ENCODE results near the gene MPIG6B. TPM values are rescaled to one million over a fixed set of nuclear protein-coding genes. Genes with fewer than 3 reads are reported as not detected.
A peak's percentile ranks its signal among the peaks of the same experiment; 100 is the strongest.

MPIG6B gene
- total and polyA plus RNA-seq, 4 donors = 0.84 to 0.96 TPM; not detected in 2

DNA sequence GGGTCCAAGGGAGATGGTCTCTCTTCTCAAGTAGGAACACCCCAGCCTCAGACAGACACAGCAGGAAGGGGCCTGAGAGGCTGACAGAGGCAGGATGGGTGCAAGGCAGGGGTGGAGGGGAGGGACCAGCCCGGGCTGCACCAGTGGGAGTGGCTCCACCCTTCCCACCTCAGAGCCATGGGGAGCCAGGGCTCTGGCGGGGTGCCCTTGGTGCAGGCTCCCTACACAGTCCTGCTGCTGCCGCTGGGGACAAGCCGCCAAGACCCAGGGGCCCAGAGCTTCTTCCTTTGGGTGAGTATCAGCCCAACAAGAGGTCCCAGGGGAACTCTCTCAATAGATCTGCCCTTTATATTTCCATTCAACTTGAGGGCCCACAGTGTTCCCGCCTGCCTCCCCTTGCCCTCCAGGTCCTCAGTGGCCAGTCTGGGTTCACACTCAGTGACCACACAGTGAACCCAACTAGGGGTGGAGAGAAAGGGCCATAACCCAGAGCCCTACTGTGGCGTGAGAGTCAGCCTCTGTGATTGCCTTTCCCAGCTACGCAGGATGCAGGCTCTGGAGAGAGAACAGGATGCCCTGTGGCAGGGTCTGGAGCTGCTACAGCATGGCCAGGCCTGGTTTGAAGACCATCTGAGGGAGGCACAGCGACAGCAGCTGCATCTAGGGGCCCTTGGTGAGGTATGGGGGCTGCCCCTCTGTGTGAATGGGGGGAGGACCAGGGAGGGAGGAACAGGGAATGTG, 39.9 kb downstream of the MPIG6B start:
- H3K9me3 ChIP-seq (ENCODE audit: control insufficient read depth, low read length) = no peaks in the 10 kb centered on the region
- H3K36me3 ChIP-seq (ENCODE audit: control insufficient read depth in 1 of 2, insufficient read depth in 2 of 2, low read length in 1 of 2) = no peaks in the 10 kb centered on the region
- H3K27me3 ChIP-seq (ENCODE audit: control insufficient read depth in 1 of 2, insufficient read depth in 2 of 2, low read length in 1 of 2) = no peaks in the 10 kb centered on the region
- no peaks in the 10 kb centered on the region for H3K4me1 ChIP-seq (ENCODE audit: control insufficient read depth in 1 of 2, insufficient read depth in 2 of 2, low read length in 2 of 2)
- no peak overlapping the region for H3K27ac ChIP-seq (ENCODE audit: low read depth in 1 of 2, low read length in 2 of 2)
- no peak overlapping the region for H3K4me3 ChIP-seq (ENCODE audit: low read length in 2 of 2)
- WGBS, 2 donors = 85 to 86% methylated on average over 8 of the region's 8 CpGs
- DNase-seq (no peak), ATAC-seq (ENCODE audit: low FRiP score) (no peak)
- intact Hi-C loops (cut with DNase I) = no loop called here

DNA sequence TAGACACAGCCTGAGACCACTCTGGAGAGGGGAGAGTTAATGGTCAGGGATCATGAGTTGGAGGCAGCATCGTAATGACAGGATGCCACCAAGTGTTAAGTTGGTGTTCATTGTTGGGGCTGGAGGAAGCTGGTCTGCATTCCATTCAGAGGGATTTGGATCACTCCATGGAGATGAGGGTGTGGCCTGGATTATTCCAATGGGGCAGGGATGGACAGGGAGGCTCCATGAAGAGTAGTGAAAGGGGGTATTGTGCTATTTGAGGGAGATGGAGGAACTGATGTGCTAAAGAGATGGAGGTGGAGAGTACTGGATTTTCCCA, 40.4 kb downstream of the MPIG6B start:
- no peaks in the 10 kb centered on the region for H3K27me3 ChIP-seq (ENCODE audit: control insufficient read depth in 1 of 2, insufficient read depth in 2 of 2, low read length in 1 of 2)
- no peak overlapping the region for H3K27ac ChIP-seq (ENCODE audit: low read depth in 1 of 2, low read length in 2 of 2)
- WGBS, 2 donors = 29 to 42% methylated on average over 1 of the region's 1 CpG
- intact Hi-C loops (cut with DNase I) = no loop called here
- no peaks in the 10 kb centered on the region for H3K36me3 ChIP-seq (ENCODE audit: control insufficient read depth in 1 of 2, insufficient read depth in 2 of 2, low read length in 1 of 2)
- DNase-seq (no peak), ATAC-seq (ENCODE audit: low FRiP score) (no peak)
- H3K4me3 ChIP-seq (ENCODE audit: low read length in 2 of 2) = no peak overlapping the region
- H3K4me1 ChIP-seq (ENCODE audit: control insufficient read depth in 1 of 2, insufficient read depth in 2 of 2, low read length in 2 of 2) = no peaks in the 10 kb centered on the region
- no peaks in the 10 kb centered on the region for H3K9me3 ChIP-seq (ENCODE audit: control insufficient read depth, low read length)

DNA sequence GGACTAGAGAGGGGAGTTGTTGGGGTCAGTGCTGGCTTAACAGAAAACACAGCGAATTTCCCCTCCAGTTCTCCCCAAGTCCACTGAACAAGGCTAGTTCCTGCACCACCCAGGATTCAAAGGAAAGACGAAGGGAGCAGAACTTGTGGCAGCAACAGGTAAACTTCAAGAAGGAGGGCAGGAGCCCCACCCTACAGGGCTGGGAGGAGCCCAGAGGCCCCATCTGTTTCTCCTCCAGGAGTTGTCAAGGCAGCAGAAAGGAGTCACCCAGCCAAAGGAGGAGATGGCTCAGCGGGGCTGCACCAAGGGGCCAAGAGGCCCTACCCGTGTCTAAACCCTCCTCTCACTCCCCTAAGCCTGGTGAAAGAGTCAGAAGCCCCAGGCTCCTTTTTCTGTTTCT, 41.0 kb downstream of the MPIG6B start:
- DNase-seq = no peak
- Histone ChIP-seq H3K4me3 (ENCODE audit: low read length in 2 of 2) (no peak overlapping the region), H3K36me3 (ENCODE audit: control insufficient read depth in 1 of 2, insufficient read depth in 2 of 2, low read length in 1 of 2) (no peaks in the 10 kb centered on the region), H3K4me1 (ENCODE audit: control insufficient read depth in 1 of 2, insufficient read depth in 2 of 2, low read length in 2 of 2) (no peaks in the 10 kb centered on the region), H3K9me3 (ENCODE audit: control insufficient read depth, low read length) (no peaks in the 10 kb centered on the region), H3K27ac (ENCODE audit: low read depth in 1 of 2, low read length in 2 of 2) (no peak overlapping the region), H3K27me3 (ENCODE audit: control insufficient read depth in 1 of 2, insufficient read depth in 2 of 2, low read length in 1 of 2) (no peaks in the 10 kb centered on the region)
- no peak for ATAC-seq (ENCODE audit: low FRiP score)
- intact Hi-C loops (cut with DNase I) = no loop called here
- 91 to 94% methylated on average over 4 of the region's 4 CpGs for WGBS, 2 donors

- Histone ChIP-seq H3K9me3 (ENCODE audit: control insufficient read depth, low read length) (no peaks in the 10 kb centered on the region), H3K36me3 (ENCODE audit: control insufficient read depth in 1 of 2, insufficient read depth in 2 of 2, low read length in 1 of 2) (no peaks in the 10 kb centered on the region), H3K27ac (ENCODE audit: low read depth in 1 of 2, low read length in 2 of 2) (no peak overlapping the region), H3K27me3 (ENCODE audit: control insufficient read depth in 1 of 2, insufficient read depth in 2 of 2, low read length in 1 of 2) (no peaks in the 10 kb centered on the region), H3K4me3 (ENCODE audit: low read length in 2 of 2) (no peak overlapping the region), H3K4me1 (ENCODE audit: control insufficient read depth in 1 of 2, insufficient read depth in 2 of 2, low read length in 2 of 2) (no peaks in the 10 kb centered on the region)
- intact Hi-C loops (cut with DNase I) = no loop called here
- ATAC-seq (ENCODE audit: low FRiP score) = no peak
- DNase-seq = no peak
- 87 to 93% methylated on average over 9 of the region's 9 CpGs for WGBS, 2 donors
These were observed 42.4 kb downstream of the MPIG6B start for GRCh38 chr6:31765559-31765909.

GRCh38 chr6:31765910-31766794, 43.0 kb downstream of the MPIG6B start:
- DNase-seq (no peak), ATAC-seq (ENCODE audit: low FRiP score) (peak; percentile 53)
- H3K27ac ChIP-seq (ENCODE audit: low read depth in 1 of 2, low read length in 2 of 2) = no peak overlapping the region
- no peak overlapping the region for H3K4me3 ChIP-seq (ENCODE audit: low read length in 2 of 2)
- intact Hi-C loops (cut with DNase I) = no loop called here
- no peaks in the 10 kb centered on the region for H3K4me1 ChIP-seq (ENCODE audit: control insufficient read depth in 1 of 2, insufficient read depth in 2 of 2, low read length in 2 of 2)
- no peaks in the 10 kb centered on the region for H3K27me3 ChIP-seq (ENCODE audit: control insufficient read depth in 1 of 2, insufficient read depth in 2 of 2, low read length in 1 of 2)
- WGBS, 2 donors = 31 to 34% methylated on average over 41 to 42 of the region's 42 CpGs
- H3K36me3 ChIP-seq (ENCODE audit: control insufficient read depth in 1 of 2, insufficient read depth in 2 of 2, low read length in 1 of 2) = no peaks in the 10 kb centered on the region
- H3K9me3 ChIP-seq (ENCODE audit: control insufficient read depth, low read length) = no peaks in the 10 kb centered on the region

DNA sequence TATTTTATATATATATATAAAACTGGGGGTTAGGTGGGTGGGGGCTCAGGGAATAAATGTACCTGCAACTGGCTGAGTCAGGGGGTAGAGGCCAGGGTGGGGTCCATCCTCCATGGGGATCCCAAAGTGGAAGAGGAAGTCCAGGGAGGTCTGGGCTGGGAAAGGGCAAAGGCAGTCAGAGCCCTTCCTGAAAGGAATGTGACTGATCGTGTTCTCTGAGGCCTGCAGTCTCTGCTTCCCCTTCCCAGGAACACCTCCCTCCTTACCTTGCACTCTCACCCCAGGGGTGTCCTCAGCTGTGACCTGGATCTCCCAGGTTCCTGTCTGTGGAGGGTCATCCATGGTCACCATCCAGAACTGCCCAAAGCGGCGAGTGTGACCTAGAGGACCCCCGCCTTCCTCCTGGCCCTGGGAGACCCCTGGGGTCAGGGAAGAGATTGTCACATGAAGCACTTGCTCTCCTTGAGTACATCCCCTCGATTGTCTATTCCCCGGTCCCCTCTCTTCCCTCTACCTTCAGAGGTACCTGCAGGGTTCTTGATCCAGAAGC, 44.0 kb downstream of the MPIG6B start:
- 82 to 84% methylated on average over 6 of the region's 6 CpGs for WGBS, 2 donors
- no peak overlapping the region for H3K4me3 ChIP-seq (ENCODE audit: low read length in 2 of 2)
- DNase-seq = no peak
- no peaks in the 10 kb centered on the region for H3K4me1 ChIP-seq (ENCODE audit: control insufficient read depth in 1 of 2, insufficient read depth in 2 of 2, low read length in 2 of 2)
- H3K27ac ChIP-seq (ENCODE audit: low read depth in 1 of 2, low read length in 2 of 2) = no peak overlapping the region
- intact Hi-C loops (cut with DNase I) = no loop called here
- H3K36me3 ChIP-seq (ENCODE audit: control insufficient read depth in 1 of 2, insufficient read depth in 2 of 2, low read length in 1 of 2) = no peaks in the 10 kb centered on the region
- H3K27me3 ChIP-seq (ENCODE audit: control insufficient read depth in 1 of 2, insufficient read depth in 2 of 2, low read length in 1 of 2) = no peaks in the 10 kb centered on the region
- no peaks in the 10 kb centered on the region for H3K9me3 ChIP-seq (ENCODE audit: control insufficient read depth, low read length)
- no peak for ATAC-seq (ENCODE audit: low FRiP score)

GRCh38 chr6:31768363-31769257, 45.4 kb downstream of the MPIG6B start:
- intact Hi-C loops (cut with DNase I) = no loop called here
- ATAC-seq (ENCODE audit: low FRiP score) = no peak
- Histone ChIP-seq H3K27me3 (ENCODE audit: control insufficient read depth in 1 of 2, insufficient read depth in 2 of 2, low read length in 1 of 2) (no peaks in the 10 kb centered on the region), H3K36me3 (ENCODE audit: control insufficient read depth in 1 of 2, insufficient read depth in 2 of 2, low read length in 1 of 2) (no peaks in the 10 kb centered on the region), H3K4me1 (ENCODE audit: control insufficient read depth in 1 of 2, insufficient read depth in 2 of 2, low read length in 2 of 2) (no peaks in the 10 kb centered on the region), H3K4me3 (ENCODE audit: low read length in 2 of 2) (no peak overlapping the region), H3K27ac (ENCODE audit: low read depth in 1 of 2, low read length in 2 of 2) (no peak overlapping the region), H3K9me3 (ENCODE audit: control insufficient read depth, low read length) (no peaks in the 10 kb centered on the region)
- WGBS, 2 donors = 89 to 92% methylated on average over 18 of the region's 18 CpGs
- DNase-seq = no peak

DNA sequence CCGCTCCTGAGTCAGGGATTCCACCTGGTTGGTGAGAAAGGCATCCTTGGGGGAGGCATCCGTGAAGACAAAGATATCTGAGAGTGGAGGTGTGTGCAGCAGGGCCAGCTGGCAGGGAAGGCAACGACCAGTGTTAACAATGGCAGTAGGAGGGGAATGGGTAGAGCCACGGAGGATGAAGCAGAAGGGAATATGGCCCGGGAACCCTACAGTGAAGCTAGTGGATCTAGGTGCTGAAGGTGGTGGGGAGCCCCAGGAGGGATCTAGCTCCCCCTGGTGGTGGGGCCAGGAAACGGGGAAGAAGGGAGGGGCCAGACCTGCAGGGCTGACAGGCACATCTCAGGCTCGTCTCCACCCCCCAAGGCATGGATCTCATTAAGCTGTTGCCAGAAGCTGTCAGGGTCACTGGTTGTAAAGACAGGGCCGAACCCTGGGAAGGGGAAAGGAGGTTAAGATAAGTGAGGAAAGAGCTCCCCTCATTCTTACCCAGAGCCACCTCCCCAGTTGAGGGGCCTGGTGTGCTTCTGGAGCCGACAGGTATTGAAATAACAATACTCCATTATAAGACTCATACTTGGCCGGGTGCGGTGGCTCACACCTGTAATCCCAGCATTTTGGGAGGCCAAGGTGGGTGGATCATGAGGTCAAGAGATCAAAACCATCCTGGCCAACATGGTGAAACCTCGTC, 46.7 kb downstream of the MPIG6B start:
- no peaks in the 10 kb centered on the region for H3K9me3 ChIP-seq (ENCODE audit: control insufficient read depth, low read length)
- DNase-seq = peak; percentile 79 to 85
- no peaks in the 10 kb centered on the region for H3K36me3 ChIP-seq (ENCODE audit: control insufficient read depth in 1 of 2, insufficient read depth in 2 of 2, low read length in 1 of 2)
- no peaks in the 10 kb centered on the region for H3K4me1 ChIP-seq (ENCODE audit: control insufficient read depth in 1 of 2, insufficient read depth in 2 of 2, low read length in 2 of 2)
- H3K27me3 ChIP-seq (ENCODE audit: control insufficient read depth in 1 of 2, insufficient read depth in 2 of 2, low read length in 1 of 2) = no peaks in the 10 kb centered on the region
- WGBS, 2 donors = 62 to 71% methylated on average over 12 of the region's 12 CpGs
- no peak overlapping the region for H3K27ac ChIP-seq (ENCODE audit: low read depth in 1 of 2, low read length in 2 of 2)
- intact Hi-C loops (cut with DNase I) = loop anchor here in 1 of 2 donors (5.0 kb wide), 1 partner anchor 88 kb away; the partner anchor contains the start of gene LY6G5C
- no peak for ATAC-seq (ENCODE audit: low FRiP score)
- no peak overlapping the region for H3K4me3 ChIP-seq (ENCODE audit: low read length in 2 of 2)
